LoVo (cell line): ENCODE data around the gene C20orf96.
"Not testable (repeated sequence)": the region's sequence is repeated elsewhere in the genome, so short reads cannot be mapped to it uniquely, and the experiment has no call there.

Experiments
- DNase-seq: peaks from one replicate; pipeline ENCODE4 v3.0.0-alpha.2; 2016; ENCODE audit warnings: low spot score

Gene C20orf96

DNA sequence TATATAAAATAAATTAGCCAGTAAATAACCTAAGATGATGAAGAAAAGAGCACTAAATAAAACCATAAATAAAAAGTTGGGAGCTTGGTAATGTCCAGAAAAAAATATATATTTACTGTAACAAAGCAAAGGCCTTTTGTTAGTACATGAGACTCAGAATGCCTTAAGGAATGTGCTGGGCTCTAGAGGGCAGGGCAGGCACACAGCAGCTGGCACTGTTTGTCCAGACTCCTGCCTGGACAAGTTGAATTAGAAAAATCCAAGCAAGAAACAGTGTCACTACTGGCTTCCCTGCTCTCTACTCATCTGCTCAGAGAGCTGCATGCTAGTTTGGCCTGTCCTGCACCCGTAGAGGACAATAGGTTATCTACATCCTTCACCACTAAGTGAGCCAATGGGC lies 54.7 kb downstream of the C20orf96 start:
- peak; percentile 12 for DNase-seq

DNA sequence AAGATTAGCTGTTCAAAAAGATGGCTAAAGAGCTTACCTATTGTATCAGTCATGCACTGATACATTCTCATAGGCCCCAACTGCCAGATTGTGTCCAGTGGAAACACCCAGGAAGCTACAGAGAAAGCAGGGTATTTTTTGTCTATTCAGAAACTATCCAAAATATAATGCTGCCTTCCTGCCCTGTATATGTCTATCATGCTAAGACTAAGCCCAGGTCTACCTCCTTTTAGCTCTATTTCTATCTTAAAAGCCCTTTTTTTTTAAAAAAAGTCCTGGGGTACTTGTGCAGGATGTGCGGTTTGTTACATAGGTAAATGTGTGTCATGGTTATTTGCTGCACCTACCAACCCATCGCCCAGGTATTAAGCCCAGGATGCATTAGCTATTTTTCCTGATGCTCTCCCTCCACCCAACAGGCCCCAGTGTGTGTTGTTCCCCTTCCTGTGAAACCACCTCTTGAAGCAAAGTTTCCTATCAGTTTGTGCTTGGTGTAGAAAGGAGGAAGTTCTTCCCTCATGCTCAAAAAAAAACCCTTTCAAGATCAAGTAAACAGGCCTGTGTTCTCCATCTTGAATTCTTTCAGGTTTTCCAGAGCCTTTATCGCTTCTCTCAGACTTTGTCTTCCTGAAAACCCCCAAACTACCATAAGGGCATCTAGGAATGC lies 63.0 kb downstream of the C20orf96 start:
- no peak for DNase-seq

DNA sequence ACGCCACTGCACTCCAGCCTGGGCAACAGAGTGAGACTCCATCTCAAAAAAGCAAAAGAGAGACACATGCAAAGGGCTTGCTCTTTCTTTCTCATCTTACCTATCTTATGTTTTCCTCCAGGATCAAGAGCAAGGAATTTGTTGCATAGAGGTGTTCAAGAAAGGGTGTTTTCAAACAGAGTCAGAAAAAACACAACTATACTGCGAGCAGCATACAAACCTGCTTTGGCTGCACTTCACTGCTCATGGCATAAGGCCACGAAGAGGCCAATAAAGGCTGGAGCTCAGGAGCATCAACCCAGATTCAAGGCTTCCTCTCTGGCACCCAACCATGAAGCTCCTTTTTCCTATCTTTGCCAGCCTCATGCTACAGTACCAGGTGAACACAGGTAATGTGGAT lies 63.6 kb downstream of the C20orf96 start, which contains the start of gene DEFB129:
TSS of gene DEFB129 (plus strand) at position 301 of the 400 bp plus-strand sequence. CDS start at position 332, 31 bp downstream.
- DNase-seq = no peak

DNA sequence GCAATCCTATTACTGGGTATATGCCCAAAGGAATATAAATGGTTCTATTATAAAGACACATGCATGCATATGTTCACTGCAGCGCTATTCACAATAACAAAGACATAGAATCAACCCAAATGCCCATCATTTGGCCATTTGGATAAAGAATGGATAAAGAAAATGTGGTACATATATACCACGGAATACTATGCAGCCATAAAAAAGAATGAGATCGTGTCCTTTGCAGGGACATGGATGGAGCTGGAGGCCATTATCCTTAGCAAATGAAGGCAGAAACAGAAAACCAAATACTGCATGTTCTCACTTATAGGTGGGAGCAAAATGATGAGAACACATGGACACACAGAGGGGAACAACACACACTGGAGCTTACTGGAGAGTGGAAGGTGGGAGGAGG lies 64.7 kb downstream of the C20orf96 start:
- not testable (repeated sequence) for DNase-seq

DNA sequence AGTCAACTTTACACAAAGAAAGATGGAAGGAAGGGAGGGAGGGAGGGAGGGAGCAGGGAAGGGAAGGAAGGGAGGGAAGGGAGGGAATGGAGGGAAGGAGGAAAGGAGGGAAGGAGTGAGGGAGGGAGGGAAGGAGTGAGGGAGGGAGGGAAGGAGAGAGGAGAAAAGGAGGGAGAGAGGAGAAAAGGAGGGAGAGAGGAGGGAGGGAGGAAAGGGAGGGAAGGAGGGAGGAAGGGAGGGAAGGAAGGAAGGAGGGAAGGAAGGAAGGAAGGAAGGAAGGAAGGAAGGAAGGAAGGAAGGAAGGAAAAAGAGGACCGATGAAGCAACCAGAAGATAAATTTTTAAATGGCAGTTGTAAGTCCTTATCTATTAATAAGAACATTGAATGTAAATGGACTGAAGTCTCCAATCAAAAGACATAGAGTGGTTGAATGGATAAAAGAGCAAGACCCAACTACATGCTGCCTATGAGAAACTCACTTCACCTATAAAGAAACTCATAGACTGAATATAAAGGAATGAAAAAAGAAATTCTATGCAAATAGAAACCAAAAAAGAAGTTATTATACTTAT lies 69.2 kb downstream of the C20orf96 start:
- DNase-seq = no peak
